H1 (cell line): ENCODE measurements around the gene TRIM47. TPM values are rescaled to one million over a fixed set of nuclear protein-coding genes. Genes with fewer than 3 reads are reported as not detected.

Experiments used
- CTCF ChIA-PET: fragments of 300-600 bp; sonication (Branson Sonifier 250); formaldehyde crosslinking; loops from one replicate; lab custom pipeline; 2021; ENCODE audit not compliant: partially characterized antibody; lab: Charles Lee
- POLR2A ChIA-PET: fragments of 300-600 bp; sonication (Branson Sonifier 250); formaldehyde crosslinking; loops from one replicate; lab custom pipeline; 2021; ENCODE audit warnings: inconsistent platforms; ENCODE audit not compliant: partially characterized antibody; lab: Charles Lee
- DNase-seq, 2 experiments: peaks; one replicate each; pipeline versions ENCODE4 v3.0.0 to v3.0.0-alpha.2; 2010 to 2022; ENCODE audit warnings: low spot score in 2 of 2, low read depth in 1 of 2, mixed read lengths in 1 of 2
- FAIRE-seq: peaks from 2 replicates; lab custom pipeline; 2011; peaks lifted over from hg19 to GRCh38; lab: Jason Lieb, UNC
- H2AFZ ChIP-seq: 2 replicates; pipeline ENCODE4 v1.8.1; 2012; ENCODE audit warnings: low read length, inconsistent platforms
- H2AK5ac ChIP-seq: 2 replicates; pipeline ENCODE4 v1.6.1; 2013; ENCODE audit warnings: low read depth, low read length
- H2BK120ac ChIP-seq: replicated peaks from 2 replicates; pipeline ENCODE3; 2013; ENCODE audit warnings: low read depth, low read length, inconsistent platforms
- H2BK12ac ChIP-seq: 2 replicates; pipeline ENCODE4 v1.6.1; 2013; ENCODE audit warnings: low read depth, low read length
- H2BK15ac ChIP-seq: 2 replicates; pipeline ENCODE4 v1.6.1; 2013; ENCODE audit warnings: low read length
- H2BK20ac ChIP-seq: 2 replicates; pipeline ENCODE4 v1.6.1; 2013; ENCODE audit warnings: low read length
- H2BK5ac ChIP-seq: 2 replicates; pipeline ENCODE4 v1.6.1; 2013; ENCODE audit warnings: low read depth, low read length
- H3K14ac ChIP-seq: 2 replicates; pipeline ENCODE4 v1.6.1; 2013; ENCODE audit warnings: inconsistent platforms; ENCODE audit not compliant: insufficient read length
- H3K18ac ChIP-seq: 2 replicates; pipeline ENCODE4 v1.6.1; 2013; ENCODE audit warnings: low read length; ENCODE audit errors: extremely low read depth
- H3K23ac ChIP-seq: 2 replicates; pipeline ENCODE4 v1.6.1; 2013; ENCODE audit warnings: inconsistent platforms; ENCODE audit not compliant: insufficient read length
- H3K23me2 ChIP-seq: 2 replicates; pipeline ENCODE4 v1.6.1; 2013; ENCODE audit warnings: low read depth, low read length
- H3K27ac ChIP-seq: 2 replicates; pipeline ENCODE4 v1.6.1; 2011; ENCODE audit warnings: low read depth, low read length, inconsistent platforms
- H3K27me3 ChIP-seq, 4 experiments: replicated peaks in 1 of 4; 1 replicate in 1 of 4; 2 replicates in 3 of 4; pipeline versions ENCODE4 v1.6.1 to v1.8.1; 2011 to 2013; ENCODE audit warnings: low read length in 3 of 4, mild to moderate bottlenecking in 3 of 4, inconsistent platforms in 2 of 4, mixed read lengths in 2 of 4, moderate library complexity in 1 of 4; ENCODE audit not compliant: control insufficient read depth in 3 of 4, insufficient read depth in 3 of 4; ENCODE audit errors: extremely low read depth in 1 of 4
- H3K36me3 ChIP-seq, 4 experiments: 2 replicates each; pipeline versions ENCODE4 v1.6.1 to v1.8.1; 2011 to 2013; ENCODE audit warnings: mild to moderate bottlenecking in 4 of 4, low read length in 3 of 4, moderate library complexity in 2 of 4, control low read depth in 1 of 4, inconsistent platforms in 1 of 4; ENCODE audit not compliant: insufficient read depth in 4 of 4, control insufficient read depth in 2 of 4
- H3K4ac ChIP-seq: replicated peaks from 2 replicates; pipeline ENCODE3; 2013; ENCODE audit warnings: low read length, low read depth, mixed read lengths, inconsistent platforms; ENCODE audit not compliant: insufficient read length
- H3K4me1 ChIP-seq, 4 experiments: replicated peaks in 1 of 4; 1 replicate in 1 of 4; 2 replicates in 3 of 4; pipeline versions ENCODE4 v1.6.1 to v1.8.1; 2011 to 2013; ENCODE audit warnings: low read length in 3 of 4, inconsistent platforms in 2 of 4, mixed read lengths in 1 of 4; ENCODE audit not compliant: insufficient read depth in 4 of 4, control insufficient read depth in 3 of 4
- H3K4me2 ChIP-seq, 2 experiments: 2 replicates each; pipeline versions ENCODE4 v1.6.1 to v1.8.1; 2011 to 2013; ENCODE audit warnings: low read depth in 2 of 2, low read length in 2 of 2, control low read depth in 1 of 2, inconsistent platforms in 1 of 2, mild to moderate bottlenecking in 1 of 2; ENCODE audit not compliant: insufficient read depth in 1 of 2
- H3K4me3 ChIP-seq, 4 experiments: fragments of 200-600, 300-600 bp in 1 of 4; sonication (generic), shearing (Covaris generic), sonication (Bioruptor Twin) in 1 of 4; 2 replicates each; pipeline versions ENCODE4 v1.5.1 to v1.8.1; 2011 to 2016; ENCODE audit warnings: low read length in 4 of 4, low read depth in 3 of 4, control low read depth in 2 of 4, inconsistent platforms in 2 of 4, mild to moderate bottlenecking in 2 of 4, mixed read lengths in 1 of 4, moderate library complexity in 1 of 4; ENCODE audit not compliant: insufficient read depth in 2 of 4; ENCODE audit errors: extremely low read depth in 1 of 4
- H3K56ac ChIP-seq: replicated peaks from 2 replicates; pipeline ENCODE3; 2013; ENCODE audit warnings: low read depth, mild to moderate bottlenecking, mixed read lengths, low read length, inconsistent platforms; ENCODE audit not compliant: insufficient read length
- H3K79me1 ChIP-seq: 2 replicates; pipeline ENCODE4 v1.6.1; 2013; ENCODE audit warnings: low read depth, low read length, control low read depth
- H3K79me2 ChIP-seq, 2 experiments: 2 replicates each; pipeline versions ENCODE4 v1.6.1 to v1.8.1; 2012 to 2013; ENCODE audit warnings: low read length in 2 of 2, mild to moderate bottlenecking in 2 of 2, inconsistent platforms in 1 of 2; ENCODE audit not compliant: insufficient read depth in 2 of 2, control insufficient read depth in 1 of 2
- H3K9ac ChIP-seq, 4 experiments: replicated peaks in 1 of 4; 1 replicate in 1 of 4; 2 replicates in 3 of 4; pipeline versions ENCODE4 v1.6.1 to v1.8.1; 2011 to 2013; ENCODE audit warnings: low read depth in 3 of 4, low read length in 3 of 4, control low read depth in 2 of 4, mild to moderate bottlenecking in 2 of 4, moderate library complexity in 2 of 4, inconsistent platforms in 1 of 4; ENCODE audit errors: extremely low read depth in 1 of 4
- H3K9me3 ChIP-seq, 2 experiments: 2 replicates each; pipeline versions ENCODE4 v1.6.1 to v1.8.1; 2012 to 2013; ENCODE audit warnings: mild to moderate bottlenecking in 2 of 2, moderate library complexity in 2 of 2, control low read depth in 1 of 2, inconsistent platforms in 1 of 2, low read depth in 1 of 2, low read length in 1 of 2, mixed read lengths in 1 of 2; ENCODE audit not compliant: insufficient read depth in 2 of 2
- H4K20me1 ChIP-seq, 2 experiments: replicated peaks in 1 of 2; 2 replicates each; pipeline versions ENCODE3 to v1.8.1; 2011 to 2013; ENCODE audit warnings: inconsistent platforms in 2 of 2, low read length in 2 of 2, mild to moderate bottlenecking in 1 of 2; ENCODE audit not compliant: insufficient read depth in 2 of 2, control insufficient read depth in 1 of 2
- H4K5ac ChIP-seq: 2 replicates; pipeline ENCODE4 v1.6.1; 2013; ENCODE audit warnings: low read length, low read depth, mixed read lengths, inconsistent platforms; ENCODE audit not compliant: insufficient read length
- H4K8ac ChIP-seq: 2 replicates; pipeline ENCODE4 v1.8.0; 2013; ENCODE audit warnings: mild to moderate bottlenecking, moderate library complexity, low read length, inconsistent platforms; ENCODE audit not compliant: insufficient read depth; ENCODE audit errors: extremely low read depth
- H4K91ac ChIP-seq: replicated peaks from 2 replicates; pipeline ENCODE3; 2013; ENCODE audit warnings: low read length, mixed read lengths, inconsistent platforms; ENCODE audit not compliant: insufficient read length
- ASH2L ChIP-seq: fragments of 200-600, 300-600 bp; sonication (generic); IDR thresholded peaks from one replicate; pipeline ENCODE4 v1.7.1; 2017; ENCODE audit warnings: low read length
- BCL11A ChIP-seq, 2 experiments: IDR thresholded peaks; one replicate each; pipeline ENCODE4 v1.6.1; 2011; ENCODE audit warnings: low read depth in 2 of 2, low read length in 2 of 2, mild to moderate bottlenecking in 2 of 2
- CEBPB ChIP-seq: IDR thresholded peaks from 2 replicates; pipeline ENCODE4 v1.6.1; 2012; ENCODE audit warnings: low read depth, low read length
- EZH2 ChIP-seq: fragments of 200-600 bp; sonication (generic); IDR thresholded peaks from 2 replicates; pipeline ENCODE4 v1.7.1; 2012; ENCODE audit warnings: low read depth, mild to moderate bottlenecking, moderate library complexity, low read length, inconsistent platforms; ENCODE audit not compliant: severe bottlenecking
- KDM4A ChIP-seq: IDR thresholded peaks from one replicate; pipeline ENCODE4 v1.7.1; 2012; ENCODE audit warnings: low read depth, mild to moderate bottlenecking, moderate library complexity, low read length, inconsistent platforms; ENCODE audit not compliant: severe bottlenecking
- KDM5A ChIP-seq: fragments of 200-600 bp; IDR thresholded peaks from 2 replicates; pipeline ENCODE4 v1.7.1; 2012; ENCODE audit warnings: mild to moderate bottlenecking, low read length, inconsistent platforms, mixed read lengths
- POU5F1 ChIP-seq: IDR thresholded peaks from 2 replicates; pipeline ENCODE4 v1.6.1; 2011; ENCODE audit warnings: low read depth, mild to moderate bottlenecking, low read length, moderate library complexity
- ZNF274 ChIP-seq: IDR thresholded peaks from 2 replicates; pipeline ENCODE4 v1.7.0; 2012; ENCODE audit warnings: low read length, borderline replicate concordance; ENCODE audit errors: extremely low read depth
- WGBS, 2 experiments: shearing (Covaris generic) in 1 of 2; methylation state at CpG; one replicate each; pipeline versions ENCODE4 v1.1.6 to v1.1.7; 2013 to 2015; ENCODE audit warnings: low lambda C conversion rate in 2 of 2, mixed read lengths in 2 of 2, inconsistent platforms in 1 of 2, low coverage in 1 of 2, missing lambda C conversion rate in 1 of 2; ENCODE audit not compliant: insufficient replicate concordance in 2 of 2, insufficient coverage in 1 of 2, insufficient read length in 1 of 2; ENCODE audit errors: extremely low coverage in 1 of 2, missing lambda C conversion rate in 1 of 2; 5-methylcytosine and 5-hydroxymethylcytosine counted together
- polyA plus RNA-seq, 7 experiments: library from polyadenylated mRNA; depleted of rRNA in 3 of 7; stranded (reverse) in 5 of 7; unstranded in 2 of 7; fragments of >200 nt in 5 of 7; fragments of 200-250 nt in 2 of 7; gene quantifications; 1 replicate in 5 of 7; 2 replicates in 1 of 7; 4 replicates in 1 of 7; pipeline versions ENCODE4 v1.2.1 to v1.2.3, GENCODE V29; 2011 to 2013; ENCODE audit warnings: missing spikeins in 2 of 7, mixed read lengths in 2 of 7
- total RNA-seq: library from RNA; stranded (reverse); fragmentation: NEBNext Ultra II Directional; extraction: Animal tissue kit (Norgen Biotek cat#: 25700); gene quantifications from 2 replicates; pipeline ENCODE4 v1.2.1, GENCODE V29; 2021
- TF ChIP-seq, protein P1 (sequence below): IDR thresholded peaks from 2 replicates; pipeline ENCODE4 v1.6.1; 2011; ENCODE audit warnings: low read depth, mild to moderate bottlenecking, low read length; ENCODE audit not compliant: insufficient read depth

TRIM47 gene
- total and polyA plus RNA-seq, 2 of the 8 experiments (the other 6 are each of a cell fraction or from before 2014, with no cell fraction given) = 6.3 to 6.4 TPM

DNA sequence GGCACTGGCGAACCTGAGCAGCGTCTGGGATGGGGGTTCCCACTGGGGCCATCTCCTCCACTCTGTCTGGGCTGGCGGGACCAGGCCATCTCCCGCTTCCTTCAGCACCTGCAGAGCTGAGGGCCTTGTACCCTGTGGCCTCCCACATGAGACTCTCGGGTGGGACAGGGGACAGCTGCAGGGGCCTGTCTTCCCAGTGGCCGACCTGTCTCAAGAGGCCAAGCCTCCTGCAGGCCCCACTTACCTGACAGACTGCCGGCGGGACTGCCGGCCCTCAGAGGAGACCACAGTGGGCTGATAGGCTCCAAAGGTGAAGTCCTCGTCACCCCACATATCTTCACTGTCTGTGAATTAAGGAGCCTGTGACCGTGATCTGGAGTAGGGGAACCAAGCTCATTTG lies 46.7 kb upstream of the TRIM47 start:
- no peaks in the 10 kb centered on the region for H3K79me2 ChIP-seq
- no peak overlapping the region for H3K27ac ChIP-seq
- WGBS, 2 experiments = 88% methylated on average over 11 of the region's 11 CpGs; no CpG with 5 or more reads in 1 of the 2 experiments
- H4K91ac ChIP-seq = no peak overlapping the region
- no peaks in the 10 kb centered on the region for H3K27me3 ChIP-seq
- no peaks in the 10 kb centered on the region for H3K79me1 ChIP-seq
- H3K36me3 ChIP-seq = peaks cover 0 to 8% (median 6%) of the 10 kb centered on the region in 4 experiments; a peak in 2 of 8 replicates
- TF ChIP-seq ASH2L = no peak
- no peak for TF ChIP-seq POU5F1
- no peak for TF ChIP-seq ZNF274
- no peak for TF ChIP-seq EZH2
- TF ChIP-seq BCL11A (IDR thresholded peaks at IDR 0.05; ENCODE audit: low read depth in 2 of 2, low read length in 2 of 2) = no peak
- no peak for TF ChIP-seq KDM4A
- no peak for TF ChIP-seq KDM5A
- no peak for TF ChIP-seq CEBPB
- TF ChIP-seq, protein P1, sequence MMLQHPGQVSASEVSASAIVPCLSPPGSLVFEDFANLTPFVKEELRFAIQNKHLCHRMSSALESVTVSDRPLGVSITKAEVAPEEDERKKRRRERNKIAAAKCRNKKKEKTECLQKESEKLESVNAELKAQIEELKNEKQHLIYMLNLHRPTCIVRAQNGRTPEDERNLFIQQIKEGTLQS = no peak
- DNase-seq = no peak
- H3K23ac ChIP-seq = no peak overlapping the region
- H3K4me2 ChIP-seq = no peak overlapping the region
- no peaks in the 10 kb centered on the region for H3K23me2 ChIP-seq
- CTCF ChIA-PET = interaction anchor here (0.7 to 51.3 kb wide), 9 partner anchors 9 to 84 kb away, joined by 3 to 885 read pairs (median 4); partner anchors contain the start of genes CDK3 and MRPL38
- POLR2A ChIA-PET = interaction anchor here (1.1 to 1.3 kb wide), 2 partner anchors 11 to 21 kb away, joined by 3 to 5 read pairs; partner anchors contain the start of gene MRPL38
- no peak overlapping the region for H2BK15ac ChIP-seq
- H2BK120ac ChIP-seq = no peak overlapping the region
- H4K20me1 ChIP-seq = no peaks in the 10 kb centered on the region
- FAIRE-seq = no peak
- no peak overlapping the region for H3K4me3 ChIP-seq
- H3K9ac ChIP-seq = no peak overlapping the region
- H3K4me1 ChIP-seq = no peaks in the 10 kb centered on the region
- no peak overlapping the region for H2AK5ac ChIP-seq
- no peaks in the 10 kb centered on the region for H3K9me3 ChIP-seq
- H3K18ac ChIP-seq = no peak overlapping the region
- H2BK5ac ChIP-seq = no peak overlapping the region
- H4K5ac ChIP-seq = no peak overlapping the region
- H3K4ac ChIP-seq = no peak overlapping the region
- H2AFZ ChIP-seq = no peak overlapping the region
- H2BK20ac ChIP-seq = no peak overlapping the region
- no peak overlapping the region for H3K56ac ChIP-seq
- no peak overlapping the region; the same call in 1 of the 2 replicates for H4K8ac ChIP-seq
- no peak overlapping the region for H2BK12ac ChIP-seq
- no peak overlapping the region for H3K14ac ChIP-seq
